Bone marrow (tissue), 2 donors: ENCODE results near the gene ADORA3.
A peak's percentile ranks its signal among the peaks of the same experiment; 100 is the strongest.
"Not testable (repeated sequence)": the region's sequence is repeated elsewhere in the genome, so short reads cannot be mapped to it uniquely, and the experiment has no call there.

Experiments used
- DNase-seq, 2 donors: peaks; one replicate each; lab custom pipeline; 2025; lab: John Stamatoyannopoulos, UW

Gene ADORA3

DNA sequence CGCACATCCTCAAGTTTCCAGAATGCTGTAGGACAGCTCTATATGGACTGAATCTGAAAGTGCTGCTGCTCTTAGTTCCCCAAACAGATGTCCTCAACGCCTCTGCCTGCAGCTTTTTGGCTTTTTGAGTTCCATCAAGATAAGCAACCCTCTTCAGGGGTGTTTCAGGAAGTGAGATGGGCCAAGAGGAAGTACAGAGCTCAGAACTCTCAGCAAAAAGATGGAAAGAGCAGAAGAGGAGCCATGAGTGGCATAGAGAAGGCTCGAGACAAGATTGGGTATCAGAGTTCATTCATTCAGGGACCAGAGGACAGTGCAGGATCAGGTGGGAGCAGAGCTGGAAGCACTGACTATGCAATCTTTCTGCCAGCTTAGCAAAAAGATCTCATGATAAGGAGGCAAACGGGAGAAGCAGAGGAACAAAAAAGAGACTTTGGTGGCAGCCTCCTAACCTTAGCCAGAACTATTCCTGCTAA, at the start of gene ADORA3, which contains the start of gene TMIGD3:
TSS of gene ADORA3 (minus strand) at position 49 of the 476 bp plus-strand sequence. CDS start 279 bp downstream, outside the sequence.
TSS of gene TMIGD3 (minus strand) at position 49 of the 476 bp plus-strand sequence. CDS start 279 bp downstream, outside the sequence.
- DNase-seq: peak in 1 of 2 donors; percentile 94

GRCh38 chr1:111553196-111553595, 49.8 kb upstream of the ADORA3 start:
- DNase-seq: no peak

GRCh38 chr1:111552587-111552986, 49.2 kb upstream of the ADORA3 start:
- no peak for DNase-seq

DNA sequence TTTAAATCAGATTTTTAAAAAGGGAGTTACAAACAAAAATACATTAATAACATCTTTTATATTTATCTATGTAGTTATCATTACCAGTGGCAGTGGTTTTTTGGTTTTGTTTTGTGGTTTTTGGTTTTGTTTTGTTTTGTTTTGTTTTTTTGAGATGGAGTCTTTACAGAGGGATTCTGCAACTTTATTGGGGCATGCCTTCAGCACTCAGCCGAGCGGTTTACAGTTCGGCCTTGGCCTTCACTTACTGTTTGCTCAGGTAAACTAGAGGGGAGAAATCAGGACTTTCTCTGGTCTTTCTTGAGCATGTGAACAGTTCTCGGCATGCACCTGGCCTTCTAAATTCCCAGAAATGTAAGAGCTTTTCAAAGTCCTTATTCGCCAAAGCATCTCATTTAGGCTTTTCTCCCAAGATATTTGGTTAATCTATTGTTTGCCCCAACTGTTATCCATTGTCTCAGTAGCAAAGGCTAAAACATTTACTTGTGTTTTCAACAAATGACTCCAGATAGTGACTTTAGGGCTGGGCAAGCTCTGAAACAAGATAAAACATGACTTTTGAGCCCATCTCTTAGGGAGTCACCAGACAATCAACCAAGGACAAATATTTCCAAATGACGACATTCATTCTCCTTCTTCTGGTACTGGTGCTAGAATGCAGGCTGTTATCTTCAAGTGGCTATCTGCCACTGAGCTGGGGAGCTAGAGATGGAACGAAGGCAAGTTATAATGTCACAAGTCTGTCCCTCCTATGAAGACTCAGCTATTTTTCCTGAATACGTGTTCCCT, 48.4 kb upstream of the ADORA3 start:
- no peak for DNase-seq

DNA sequence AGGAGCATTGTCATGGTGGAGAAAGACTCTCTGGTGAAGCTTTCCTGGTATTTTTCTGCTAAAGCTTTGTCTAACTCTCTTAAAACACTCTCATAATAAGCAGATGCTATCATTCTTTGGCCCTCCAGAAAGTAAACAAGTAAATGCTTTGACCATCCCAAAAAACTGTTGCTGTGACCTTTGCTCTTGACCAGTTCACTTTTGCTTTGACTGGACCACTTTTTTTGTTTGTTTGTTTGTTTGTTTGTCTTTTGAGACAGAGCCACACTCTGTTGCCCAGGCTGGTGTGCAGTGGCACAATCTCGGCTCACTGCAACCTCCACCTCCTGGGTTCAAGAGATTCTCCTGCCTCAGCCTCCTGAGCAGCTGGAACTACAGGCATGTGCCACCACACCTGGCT, 44.4 kb upstream of the ADORA3 start:
- DNase-seq: not testable (repeated sequence)

- no peak for DNase-seq
Observed at GRCh38 chr1:111542187-111542586, 38.8 kb upstream of the ADORA3 start.

DNA sequence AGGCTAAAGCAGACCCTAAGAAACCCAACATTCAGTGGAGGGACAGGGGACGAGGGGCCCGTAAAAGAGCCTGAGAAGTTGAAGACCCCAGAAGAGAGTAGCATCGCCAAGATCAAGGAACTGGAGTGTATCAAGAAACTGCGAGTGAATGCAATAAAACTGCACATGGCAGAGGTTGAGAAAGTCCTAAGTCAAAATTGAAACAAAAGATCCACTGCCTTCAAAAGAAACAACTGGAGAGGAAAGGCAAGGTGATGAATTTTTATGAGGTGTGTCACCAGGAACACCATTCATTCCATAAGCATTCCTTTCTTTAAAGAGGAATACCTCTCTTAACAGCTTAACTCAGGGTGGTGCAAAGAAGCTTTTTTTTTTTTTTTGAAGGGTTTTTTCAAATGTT, 38.3 kb upstream of the ADORA3 start:
- DNase-seq: no peak

GRCh38 chr1:111540928-111541327, 37.5 kb upstream of the ADORA3 start:
- no peak for DNase-seq

- DNase-seq: peak in 1 of 2 donors; percentile 65
Observed at GRCh38 chr1:111538343-111539025, 35.1 kb upstream of the ADORA3 start.

DNA sequence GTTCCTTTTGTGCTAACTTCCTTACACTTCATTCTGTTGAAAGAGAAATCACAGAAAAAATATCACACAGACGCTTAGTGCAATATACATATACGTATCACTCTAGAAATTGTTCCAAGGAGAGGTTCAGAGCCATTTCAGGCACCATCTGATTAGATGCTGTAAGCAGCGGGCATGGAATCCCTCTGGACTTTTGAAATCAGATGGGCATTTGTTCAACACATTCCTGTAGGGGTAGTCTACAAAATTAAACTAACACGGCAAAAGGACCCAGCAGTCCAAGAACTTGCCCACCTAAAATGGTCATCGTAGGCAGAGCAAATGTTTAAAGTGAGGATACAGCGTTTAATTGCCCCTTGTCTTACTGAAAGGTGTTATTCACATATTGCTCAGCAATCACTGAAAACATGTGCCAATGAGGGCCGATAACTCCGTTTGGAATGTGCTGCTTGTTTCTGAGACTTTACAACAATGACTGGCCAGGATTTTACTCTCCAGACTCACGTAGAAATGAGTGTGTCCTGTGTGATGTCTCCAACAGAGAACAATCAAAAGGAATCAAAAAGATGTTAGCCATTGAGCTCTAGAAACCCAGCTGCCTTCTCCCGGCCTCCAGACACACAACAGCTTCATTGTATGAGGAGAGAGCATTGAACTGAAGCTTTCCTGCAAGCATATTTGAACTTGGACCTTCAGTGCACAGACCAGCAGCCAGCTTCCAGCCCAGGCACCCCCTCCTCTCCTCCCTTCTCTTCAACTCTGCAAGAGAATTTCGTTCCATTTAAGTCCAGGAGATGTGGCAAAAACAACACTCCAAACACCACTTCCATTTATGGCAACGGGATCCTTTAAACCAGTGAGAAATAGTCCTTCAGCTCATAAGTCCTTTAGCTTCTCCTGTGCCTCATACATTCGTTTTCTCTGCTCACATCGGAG, 32.1 kb upstream of the ADORA3 start:
- DNase-seq: no peak

- DNase-seq: no peak
Observed at GRCh38 chr1:111520053-111520452, 16.6 kb upstream of the ADORA3 start.

- no peak for DNase-seq
Observed at GRCh38 chr1:111517469-111518225, 14.2 kb upstream of the ADORA3 start.

- DNase-seq: peak; percentile 70 to 100
Observed at GRCh38 chr1:111516005-111516535, 12.6 kb upstream of the ADORA3 start.

GRCh38 chr1:111515291-111516004, 12.0 kb upstream of the ADORA3 start:
- DNase-seq: peak; percentile 34 to 70

- DNase-seq: peak in 1 of 2 donors; percentile 76
Observed at GRCh38 chr1:111513410-111514020, 10.1 kb upstream of the ADORA3 start.

GRCh38 chr1:111512931-111513330, 9.5 kb upstream of the ADORA3 start:
- no peak for DNase-seq

GRCh38 chr1:111512132-111512889, 8.9 kb upstream of the ADORA3 start:
- no peak for DNase-seq

DNA sequence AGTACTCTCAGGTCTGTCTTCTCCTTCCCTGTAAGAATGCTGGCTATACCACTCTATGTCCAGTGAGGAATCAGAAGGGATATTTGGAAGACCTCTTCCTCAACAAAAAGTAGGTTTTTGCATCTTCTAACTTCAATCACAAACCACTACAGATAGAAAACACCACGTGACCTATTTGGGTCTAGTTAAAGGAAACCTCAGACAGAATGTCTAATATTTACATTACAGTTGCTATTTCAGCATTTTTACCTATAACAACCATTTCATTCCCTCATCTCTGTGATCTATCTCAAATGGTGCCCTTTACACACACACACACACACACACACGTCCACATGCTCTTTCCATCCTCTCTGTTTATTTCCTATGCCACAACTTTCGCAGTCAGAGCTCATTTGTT, 7.9 kb upstream of the ADORA3 start:
- no peak for DNase-seq

GRCh38 chr1:111509997-111510375, 6.6 kb upstream of the ADORA3 start:
- DNase-seq: no peak
